ENCODE data around the gene ALDH1A3.
A peak's percentile ranks its signal among the peaks of the same experiment; 100 is the strongest.

The ALDH1A3 gene

GRCh38 chr15:100858294-100858693 lies 21.3 kb upstream of the ALDH1A3 start:
- no peak overlapping the region for H3K27ac ChIP-seq
- no peak for DNase-seq (ENCODE audit: low read depth, low spot score)

GRCh38 chr15:100859970-100860828 lies 19.4 kb upstream of the ALDH1A3 start:
- no peak overlapping the region for H3K27ac ChIP-seq
- no peak for DNase-seq (ENCODE audit: low read depth, low spot score)

DNA sequence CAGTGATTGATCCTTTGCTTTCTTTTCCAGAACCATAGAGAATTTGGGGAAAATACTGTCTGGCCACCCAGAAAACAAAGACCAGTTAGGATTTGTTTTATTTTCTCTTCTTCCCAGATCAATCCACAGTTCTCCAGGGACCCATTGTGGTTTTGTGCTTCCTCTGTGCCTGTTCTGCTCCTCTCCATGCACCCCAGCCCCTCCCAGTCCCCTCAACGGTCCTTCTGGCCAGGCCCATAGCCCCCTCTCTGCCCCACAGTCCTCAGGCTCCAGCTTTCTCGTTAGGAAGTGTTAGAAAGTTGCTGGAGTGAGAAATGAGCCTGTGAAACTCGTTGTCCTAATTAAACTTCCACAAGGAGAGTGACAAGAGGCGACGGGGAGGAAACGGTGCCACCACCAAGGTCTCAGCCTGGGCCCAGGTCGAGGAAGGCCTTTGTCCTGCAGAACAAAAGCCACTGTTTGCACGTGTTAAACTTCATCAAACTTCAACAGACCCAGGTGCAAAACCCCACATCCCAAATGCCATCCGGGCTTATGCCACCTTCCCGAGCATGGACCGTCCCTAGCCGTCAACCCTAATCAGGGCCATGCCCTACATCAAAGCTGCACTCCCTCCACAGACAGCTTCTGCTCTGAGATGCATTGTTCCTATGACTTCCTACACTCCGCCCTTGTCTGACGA lies 18.7 kb upstream of the ALDH1A3 start:
- no peak for DNase-seq (ENCODE audit: low read depth, low spot score)
- H3K27ac ChIP-seq = no peak overlapping the region

DNA sequence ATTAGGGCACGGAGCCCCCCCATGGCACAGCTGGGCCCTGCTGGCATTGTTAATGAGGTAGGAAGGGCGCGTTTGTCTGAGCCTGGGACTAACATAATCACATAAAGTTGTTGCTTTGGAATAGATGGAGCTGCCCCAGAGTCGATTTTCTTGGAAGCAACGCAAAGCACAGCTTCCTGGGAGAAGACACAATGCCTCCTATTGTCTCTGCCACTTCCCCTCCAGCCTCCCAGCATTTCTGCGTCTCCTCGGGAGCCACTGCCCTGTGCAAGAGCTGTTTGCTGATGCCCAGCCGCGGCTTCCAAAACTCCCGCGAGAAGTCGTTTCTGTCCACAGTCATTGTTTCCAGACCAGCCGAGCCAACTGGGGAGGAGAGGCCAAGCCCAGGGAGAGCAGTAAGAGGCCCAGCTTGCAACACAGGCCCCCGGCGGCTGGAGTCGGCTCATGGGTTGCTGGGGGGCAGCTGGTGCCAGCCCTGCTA lies 18.1 kb upstream of the ALDH1A3 start:
- H3K27ac ChIP-seq = no peak overlapping the region
- DNase-seq (ENCODE audit: low read depth, low spot score) = no peak

DNA sequence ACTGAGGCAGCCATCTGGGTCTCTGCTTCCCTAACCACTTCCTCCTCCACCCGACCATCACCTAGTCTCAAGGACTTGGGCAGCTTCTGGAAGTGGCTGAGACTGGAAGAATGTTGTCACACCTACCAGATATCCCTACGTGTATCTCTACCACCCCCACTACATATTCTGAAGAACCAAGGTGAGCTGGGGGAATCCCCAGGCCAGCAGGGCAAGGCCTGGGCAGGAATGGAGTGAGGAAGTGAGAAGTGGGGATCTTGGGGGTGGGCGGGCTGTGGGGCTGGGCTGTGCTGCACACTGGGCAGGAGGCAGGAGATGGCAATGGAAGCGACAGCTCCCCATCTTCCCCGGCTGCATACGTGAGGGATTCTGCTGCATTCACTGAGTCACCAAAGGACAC lies 17.5 kb upstream of the ALDH1A3 start:
- H3K27ac ChIP-seq = no peak overlapping the region
- no peak for DNase-seq (ENCODE audit: low read depth, low spot score)

DNA sequence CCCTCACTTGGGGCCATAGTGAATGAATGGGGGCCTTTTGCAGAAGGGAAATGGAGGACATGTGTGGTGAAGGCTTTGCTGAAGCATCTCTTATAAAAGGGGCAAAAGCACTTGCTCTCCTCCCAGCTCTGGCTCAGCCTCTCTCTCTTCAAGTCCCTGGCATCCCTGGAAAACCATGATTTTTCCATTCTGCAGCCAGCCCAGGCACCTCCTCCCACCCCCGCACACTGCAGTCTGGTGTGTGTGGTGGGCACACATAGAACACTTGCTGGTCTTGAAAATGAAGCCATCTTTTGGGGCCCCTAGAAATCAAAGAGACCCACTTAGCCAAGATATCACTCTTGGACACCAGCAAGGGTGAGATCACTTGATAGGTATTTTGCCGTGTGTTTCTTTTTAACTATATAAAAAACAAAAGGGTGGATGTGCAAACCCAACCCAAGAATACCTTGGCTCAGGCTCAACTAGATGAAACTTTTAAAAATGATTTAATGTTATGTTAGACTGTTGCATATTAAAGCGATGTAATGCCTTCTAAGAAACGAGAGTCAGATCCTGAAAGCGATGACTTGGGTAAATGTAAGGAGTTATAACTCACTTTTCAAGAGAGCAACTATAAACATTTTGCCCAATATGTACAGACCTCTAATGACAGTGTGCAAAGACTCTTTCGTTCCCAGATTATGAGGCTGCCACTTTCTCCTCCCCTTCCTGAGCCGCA lies 16.4 kb upstream of the ALDH1A3 start:
- no peak for DNase-seq (ENCODE audit: low read depth, low spot score)

GRCh38 chr15:100863796-100864267 lies 15.8 kb upstream of the ALDH1A3 start:
- no peak overlapping the region for H3K27ac ChIP-seq
- DNase-seq (ENCODE audit: low read depth, low spot score) = no peak

More for the DNA sequence above, 16.4 kb upstream of the ALDH1A3 start:
- H3K27ac ChIP-seq = no peak overlapping the region

DNA sequence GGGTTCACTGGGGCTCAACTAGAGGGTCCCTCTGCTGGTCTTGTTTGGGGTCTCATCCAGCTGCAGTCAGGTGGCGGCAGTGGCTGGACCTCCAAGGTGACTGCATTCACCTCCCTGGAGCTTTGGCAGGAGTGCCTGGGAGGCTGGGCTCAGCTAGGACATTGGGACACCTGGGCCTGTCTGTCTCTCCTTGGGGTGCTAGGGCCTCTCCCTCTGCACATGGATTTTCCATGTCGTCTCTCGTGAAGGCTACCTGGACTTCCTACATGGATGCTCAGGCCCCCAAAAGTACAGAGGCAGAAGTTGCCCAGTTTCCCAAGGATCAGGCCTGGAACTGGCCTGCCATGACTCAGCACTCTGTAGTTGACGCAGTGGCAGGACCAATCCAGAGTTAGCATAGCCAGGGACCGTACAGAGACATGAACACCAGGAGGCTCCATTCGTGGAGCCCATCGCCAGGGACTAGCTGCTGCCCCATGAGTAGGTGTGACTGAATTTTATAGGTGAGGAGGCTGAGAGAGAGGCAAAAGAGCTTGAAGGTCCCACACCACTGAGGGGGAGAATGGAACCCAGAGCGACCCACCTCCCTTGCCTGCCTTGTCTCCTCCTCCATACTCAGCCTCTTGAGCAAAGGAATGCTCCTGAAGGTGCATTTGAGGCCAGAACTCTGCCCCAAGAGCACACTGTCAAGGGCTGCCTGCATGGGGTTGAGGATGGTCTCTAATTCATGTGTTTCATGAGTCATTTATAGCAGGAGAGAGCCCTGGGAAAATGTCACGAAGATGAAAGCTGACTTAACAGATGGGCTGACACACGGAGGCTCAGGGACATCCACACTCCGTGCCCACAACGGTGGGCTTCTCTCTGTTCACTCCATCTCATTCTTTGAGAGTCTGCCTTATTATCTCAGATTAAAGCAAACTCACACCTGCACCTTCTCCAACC lies 13.0 kb upstream of the ALDH1A3 start:
- H3K27ac ChIP-seq = no peak overlapping the region
- no peak for DNase-seq (ENCODE audit: low read depth, low spot score)

GRCh38 chr15:100867433-100867832 lies 12.2 kb upstream of the ALDH1A3 start:
- no peak overlapping the region for H3K27ac ChIP-seq
- no peak for DNase-seq (ENCODE audit: low read depth, low spot score)

GRCh38 chr15:100869151-100869999 lies 10.3 kb upstream of the ALDH1A3 start:
- H3K27ac ChIP-seq = no peak overlapping the region
- no peak for DNase-seq (ENCODE audit: low read depth, low spot score)

GRCh38 chr15:100873029-100873677 lies 6.5 kb upstream of the ALDH1A3 start:
- peak; percentile 78 for DNase-seq (ENCODE audit: low read depth, low spot score)

DNA sequence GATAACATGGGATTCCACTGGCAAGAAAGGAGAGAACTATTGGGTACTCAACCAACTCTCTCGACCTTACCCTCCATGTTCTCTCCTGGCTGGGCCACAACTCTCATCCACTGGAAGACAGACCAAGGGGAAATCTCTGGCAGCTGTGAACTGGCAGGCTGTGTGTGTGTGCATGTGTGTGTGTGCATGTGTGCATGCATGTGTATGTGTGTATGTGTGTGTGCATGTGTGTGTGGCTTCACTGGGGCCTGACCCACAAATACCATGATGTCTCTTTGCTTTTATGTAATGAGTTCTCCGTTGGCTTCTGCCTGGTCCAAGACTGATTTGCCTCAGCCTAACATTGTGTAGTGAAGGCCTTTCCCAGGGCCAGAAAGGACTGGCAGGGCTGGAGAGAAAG lies 4.1 kb upstream of the ALDH1A3 start:
- no peak overlapping the region for H3K27ac ChIP-seq
- no peak for DNase-seq (ENCODE audit: low read depth, low spot score)

More at GRCh38 chr15:100873029-100873677, 6.5 kb upstream of the ALDH1A3 start:
- H3K27ac ChIP-seq = peak overlapping the region; percentile 8

DNA sequence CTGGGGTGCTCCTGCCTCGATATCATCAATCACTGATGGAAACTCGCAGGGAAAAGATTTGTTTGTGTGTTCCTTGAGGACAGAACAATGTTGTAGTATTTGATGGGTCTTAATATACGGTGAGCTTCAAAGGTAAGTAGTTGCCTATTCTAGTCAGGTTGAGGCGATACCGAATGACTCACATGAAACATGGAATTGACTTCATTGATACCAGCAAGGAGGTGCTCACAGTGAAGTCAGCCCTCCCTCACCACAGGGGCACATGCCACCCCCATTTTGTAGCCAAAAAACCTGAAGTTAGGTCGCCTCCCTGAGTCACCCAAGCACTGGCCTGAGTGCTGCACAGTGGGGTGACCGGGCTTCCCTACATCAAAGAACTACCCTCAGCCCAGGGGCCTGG lies 3.7 kb upstream of the ALDH1A3 start:
- DNase-seq (ENCODE audit: low read depth, low spot score) = peak; percentile 37
- no peak overlapping the region for H3K27ac ChIP-seq

GRCh38 chr15:100877551-100877950 lies 2.1 kb upstream of the ALDH1A3 start:
- DNase-seq (ENCODE audit: low read depth, low spot score) = peak; percentile 92
- H3K27ac ChIP-seq = peak overlapping the region; percentile 74

DNA sequence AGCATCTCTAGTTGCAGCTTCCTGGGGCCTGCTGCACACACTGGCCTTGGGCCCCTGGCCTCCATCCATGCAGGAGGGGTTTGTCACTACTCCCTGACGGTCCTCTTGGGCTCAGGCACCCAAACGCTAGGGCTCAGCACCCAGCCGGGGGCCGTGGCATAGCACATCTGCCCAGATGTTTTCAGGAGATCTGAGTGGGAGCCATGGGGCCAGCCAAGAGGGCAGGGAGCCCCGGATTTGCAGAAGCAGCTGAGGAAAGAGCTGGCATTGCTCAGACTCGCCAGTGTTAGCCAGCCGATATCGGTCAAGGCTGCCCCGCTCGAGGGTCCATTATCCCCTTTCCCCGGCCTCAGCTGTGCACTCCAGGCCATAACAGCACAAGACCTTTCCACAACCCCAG lies 1.5 kb upstream of the ALDH1A3 start:
- H3K27ac ChIP-seq = peak overlapping the region; percentile 74
- DNase-seq (ENCODE audit: low read depth, low spot score) = no peak

DNA sequence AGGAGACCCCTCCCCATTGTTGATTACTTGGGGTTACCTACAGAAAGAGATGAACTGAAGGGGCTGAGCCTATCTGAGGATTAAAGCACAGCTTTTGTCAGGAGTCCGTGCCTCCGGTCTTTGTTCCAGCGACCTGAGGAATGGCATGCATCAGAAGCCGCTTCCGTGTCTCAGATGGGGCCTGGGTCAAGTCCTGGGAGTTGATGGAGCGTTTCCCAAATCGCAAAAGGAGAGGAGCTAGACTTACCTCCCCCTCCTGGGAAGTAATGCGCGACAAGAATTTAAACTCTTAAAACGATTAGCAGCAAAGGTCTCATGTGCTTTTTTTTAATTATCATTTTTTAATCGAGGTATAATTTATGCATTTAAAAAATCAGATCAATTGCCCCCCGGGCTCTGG lies 983 bp upstream of the ALDH1A3 start:
- DNase-seq (ENCODE audit: low read depth, low spot score) = no peak
- peak overlapping the region; percentile 74 for H3K27ac ChIP-seq

GRCh38 chr15:100879061-100879463 lies 569 bp upstream of the ALDH1A3 start:
- no peak for DNase-seq (ENCODE audit: low read depth, low spot score)
- peak overlapping the region; percentile 74 for H3K27ac ChIP-seq

Data from epithelial cell of prostate (primary cell).